HEK293 (cell line): ENCODE results near the gene PRPSAP2.

Source experiments
- CTCF ChIP-seq: fragments of 450-650 bp; formaldehyde crosslinking; IDR thresholded peaks from 2 replicates; pipeline ENCODE4 v1.5.1; 2016; ENCODE audit warnings: missing biosample characterization, missing genetic modification characterization
- REPIN1 ChIP-seq: fragments of 450-650 bp; formaldehyde crosslinking; IDR thresholded peaks from 2 replicates; pipeline ENCODE4 v1.5.1; 2017; ENCODE audit warnings: missing biosample characterization, missing genetic modification characterization, low read depth
- ZBTB10 ChIP-seq: fragments of 450-650 bp; formaldehyde crosslinking; IDR thresholded peaks from 2 replicates; pipeline ENCODE4 v1.5.1; 2016; ENCODE audit warnings: missing biosample characterization, missing genetic modification characterization
- ZBTB21 ChIP-seq: fragments of 450-650 bp; formaldehyde crosslinking; IDR thresholded peaks from 2 replicates; pipeline ENCODE4 v1.5.1; 2017; ENCODE audit warnings: missing biosample characterization, missing genetic modification characterization
- ZBTB49 ChIP-seq: fragments of 450-650 bp; formaldehyde crosslinking; IDR thresholded peaks from 2 replicates; pipeline ENCODE4 v1.5.1; 2016; ENCODE audit warnings: missing biosample characterization, missing genetic modification characterization, low read depth
- ZBTB8A ChIP-seq: fragments of 450-650 bp; formaldehyde crosslinking; IDR thresholded peaks from 2 replicates; pipeline ENCODE4 v1.5.1; 2016; ENCODE audit warnings: missing biosample characterization, missing genetic modification characterization
- ZFP3 ChIP-seq: fragments of 450-650 bp; formaldehyde crosslinking; IDR thresholded peaks from 2 replicates; pipeline ENCODE4 v1.5.1; 2016; ENCODE audit warnings: low read depth, missing biosample characterization, missing genetic modification characterization
- ZNF639 ChIP-seq: fragments of 450-650 bp; formaldehyde crosslinking; IDR thresholded peaks from 2 replicates; pipeline ENCODE4 v1.5.1; 2016; ENCODE audit warnings: missing biosample characterization, missing genetic modification characterization
- ZNF707 ChIP-seq: fragments of 450-650 bp; formaldehyde crosslinking; IDR thresholded peaks from 2 replicates; pipeline ENCODE4 v1.5.1; 2016; ENCODE audit warnings: missing biosample characterization, missing genetic modification characterization
- ZNF776 ChIP-seq: fragments of 450-650 bp; formaldehyde crosslinking; IDR thresholded peaks from 2 replicates; pipeline ENCODE4 v1.5.0; 2017; ENCODE audit warnings: missing biosample characterization, missing genetic modification characterization, borderline replicate concordance
- ZNF792 ChIP-seq: fragments of 450-650 bp; formaldehyde crosslinking; IDR thresholded peaks from 2 replicates; pipeline ENCODE4 v1.5.1; 2016; ENCODE audit warnings: missing biosample characterization, missing genetic modification characterization

- TF ChIP-seq CTCF (no peak), ZNF707 (tag by site-specific recombination) (no peak), ZFP3 (tag by site-specific recombination) (no peak), ZNF776 (tag by site-specific recombination) (no peak), ZBTB21 (tag by site-specific recombination) (no peak), REPIN1 (tag by site-specific recombination) (no peak), ZNF792 (tag by site-specific recombination) (no peak), ZBTB8A (tag by site-specific recombination) (no peak), ZBTB10 (tag by site-specific recombination) (no peak), ZNF639 (tag by site-specific recombination) (no peak), ZBTB49 (tag by site-specific recombination) (no peak)
Measured at GRCh38 chr17:18975597-18975996, 117.7 kb downstream of the PRPSAP2 start.
